Transverse colon (tissue), 4 donors: ENCODE results near the gene MAMDC2. TPM values are rescaled to one million over a fixed set of nuclear protein-coding genes. Genes with fewer than 3 reads are reported as not detected.

Source experiments
- DNase-seq: peaks from one replicate; pipeline ENCODE4 v3.0.0-alpha.2; 2019
- H3K27ac ChIP-seq, 4 donors: fragments of 200-600 bp; sonication (generic); 2 replicates each; pipeline ENCODE4 v1.5.1; 2016 to 2018; ENCODE audit warnings: inconsistent platforms in 4 of 4
- H3K27me3 ChIP-seq: fragments of 200-600 bp; sonication (generic); 2 replicates; pipeline ENCODE4 v1.5.1; 2017; ENCODE audit warnings: inconsistent platforms
- H3K36me3 ChIP-seq, 4 donors: fragments of 200-600 bp; sonication (generic); 2 replicates each; pipeline ENCODE4 v1.5.1; 2017 to 2019; ENCODE audit warnings: inconsistent platforms in 4 of 4
- H3K4me1 ChIP-seq, 4 donors: fragments of 200-600 bp; sonication (generic); 2 replicates each; pipeline ENCODE4 v1.5.1; 2017 to 2020; ENCODE audit warnings: inconsistent platforms in 4 of 4
- H3K4me3 ChIP-seq, 4 donors: fragments of 200-600 bp; sonication (generic); 1 replicate in 1 of 4; 2 replicates in 3 of 4; pipeline versions ENCODE4 v1.5.1 to v1.6.1; 2017 to 2019; ENCODE audit warnings: inconsistent platforms in 4 of 4
- H3K9me3 ChIP-seq, 2 donors: fragments of 200-600 bp; sonication (generic); 2 replicates each; pipeline ENCODE4 v1.5.1; 2017 to 2019; ENCODE audit warnings: inconsistent platforms in 2 of 2
- CTCF ChIP-seq, 5 experiments: fragments of 200-600 bp in 3 of 5; fragments of 450-650 bp in 2 of 5; sonication (generic) in 3 of 5; IDR thresholded peaks; 1 replicate in 2 of 5; 2 replicates in 3 of 5; pipeline ENCODE4 v1.5.1; 2016 to 2017; ENCODE audit warnings: antibody characterized with exemption in 5 of 5, inconsistent platforms in 3 of 5, mild to moderate bottlenecking in 2 of 5, moderate library complexity in 1 of 5
- EP300 ChIP-seq: sonication (generic); formaldehyde crosslinking; IDR thresholded peaks from one replicate; pipeline ENCODE4 v1.6.1; 2017; ENCODE audit warnings: antibody characterized with exemption, low read depth
- POLR2A ChIP-seq: fragments of 450-650 bp; IDR thresholded peaks from one replicate; pipeline ENCODE4 v1.6.1; 2016; ENCODE audit warnings: antibody characterized with exemption, mild to moderate bottlenecking, moderate library complexity
- POLR2AphosphoS5 ChIP-seq, 3 donors: sonication (generic); formaldehyde crosslinking; IDR thresholded peaks; one replicate each; pipeline ENCODE4 v1.6.1; 2016; ENCODE audit warnings: antibody characterized with exemption in 3 of 3
- WGBS, 2 donors: methylation state at CpG; one replicate each; pipeline ENCODE4 v1.1.5; 2018; ENCODE audit warnings: low coverage in 1 of 2; 5-methylcytosine and 5-hydroxymethylcytosine counted together
- in situ Hi-C, 4 donors: fragments of 200-750 bp; cut with MboI; loops; one replicate each; pipeline versions ENCODE4 v1.15.0 to v1.15.1; 2017; ENCODE audit warnings: low sequenced_read_pairs in 3 of 4, low pct_ligation_motif_present in 1 of 4, low pct_unique_long_range_greater_than_20kb in 1 of 4
- intact Hi-C: fragments of 100-400 bp; cut with DNase I; formaldehyde crosslinking; loops from one replicate; pipeline ENCODE4 v1.15.1; 2023; ENCODE audit warnings: low total_unique reads
- total RNA-seq, 4 donors: library from RNA; depleted of rRNA; stranded (reverse); fragments of >200 nt; gene quantifications; one replicate each; pipeline ENCODE4 v1.1.0, GENCODE V29; 2016

MAMDC2 gene
- total RNA-seq, 4 donors from 2014 or later, result 7.4 to 40.5 (median 28.9) TPM

- in situ Hi-C loops (no loop called here), intact Hi-C loops (loop anchor here (1.0 kb wide), 1 partner anchor 43 kb away; no protein-coding TSS in a partner anchor)
- WGBS, 2 donors, result 78 to 80% methylated on average over 1 to 2 of the region's 2 CpGs
These were observed 47.5 kb downstream of the MAMDC2 start for GRCh38 chr9:70091103-70091502.

DNA sequence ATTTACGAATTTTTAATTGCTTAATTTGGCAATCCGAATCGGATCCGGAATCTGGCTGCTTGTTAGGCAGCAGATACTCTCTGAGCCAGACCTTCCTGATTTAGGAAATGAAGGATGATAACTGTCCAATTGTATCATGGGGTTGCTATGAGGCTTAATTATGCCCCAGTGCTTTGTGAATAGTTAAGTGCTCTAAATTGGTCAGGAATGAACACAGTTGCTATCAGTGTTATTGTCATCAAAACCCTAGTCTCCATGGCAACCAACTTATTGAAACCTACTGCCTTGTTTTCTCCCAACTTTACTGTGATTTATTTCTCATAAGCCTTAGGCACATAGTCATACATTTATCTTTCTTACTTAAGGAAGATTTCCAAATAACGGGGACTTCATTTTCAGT is 47.9 kb downstream of the MAMDC2 start:
- Histone ChIP-seq H3K36me3 (no peaks in the 10 kb centered on the region), H3K9me3 (no peaks in the 10 kb centered on the region), H3K27ac (peak overlapping the region; percentile 34 to 65 (median 50)), H3K4me1 (peaks cover 4 to 24% (median 16%) of the 10 kb centered on the region in 4 donors), H3K27me3 (no peaks in the 10 kb centered on the region), H3K4me3 (no peak overlapping the region)
- no peak for TF ChIP-seq EP300
- no peak for TF ChIP-seq POLR2AphosphoS5 (IDR thresholded peaks at IDR 0.05)
- TF ChIP-seq POLR2A, result no peak
- no peak for TF ChIP-seq CTCF (IDR thresholded peaks at IDR 0.05)
- DNase-seq, result no peak
- in situ Hi-C loops (no loop called here), intact Hi-C loops (loop anchor here (1.0 kb wide), 1 partner anchor 43 kb away; no protein-coding TSS in a partner anchor)
- WGBS, 2 donors, result 66 to 73% methylated on average over 5 of the region's 5 CpGs

More at GRCh38 chr9:70091103-70091502, 47.5 kb downstream of the MAMDC2 start:
- Histone ChIP-seq H3K36me3 (no peaks in the 10 kb centered on the region), H3K27ac (peak overlapping the region; percentile 34 to 65 (median 50)), H3K4me3 (no peak overlapping the region), H3K9me3 (no peaks in the 10 kb centered on the region), H3K4me1 (peaks cover 4 to 24% (median 16%) of the 10 kb centered on the region in 4 donors), H3K27me3 (no peaks in the 10 kb centered on the region)
- TF ChIP-seq POLR2A (no peak), EP300 (no peak), POLR2AphosphoS5 (IDR thresholded peaks at IDR 0.05) (no peak), CTCF (IDR thresholded peaks at IDR 0.05) (no peak)
- DNase-seq, result no peak

DNA sequence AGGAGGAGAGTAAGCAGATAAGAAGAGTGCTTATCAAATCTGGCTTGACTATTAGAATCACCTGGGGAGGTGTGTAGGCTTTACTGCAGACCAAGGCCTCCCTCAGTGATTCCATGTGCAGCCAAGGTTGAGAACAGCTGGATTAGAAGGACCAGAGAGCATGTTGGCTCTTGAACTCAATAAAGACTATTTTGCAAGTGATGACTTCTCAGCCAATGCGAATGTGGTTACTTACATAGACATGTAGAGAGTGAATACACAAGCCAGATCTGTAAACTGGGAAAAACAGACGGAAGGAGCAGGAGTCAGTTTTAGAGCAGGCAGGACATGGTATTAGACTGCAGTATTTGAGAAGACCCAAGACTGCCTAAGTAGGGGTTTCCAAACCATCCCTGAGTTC is 48.5 kb downstream of the MAMDC2 start:
- H3K36me3 ChIP-seq, result no peaks in the 10 kb centered on the region
- intact Hi-C loops (no loop called here), in situ Hi-C loops (no loop called here)
- H3K4me3 ChIP-seq, result no peak overlapping the region
- no peak for TF ChIP-seq CTCF (IDR thresholded peaks at IDR 0.05)
- TF ChIP-seq EP300, result no peak
- TF ChIP-seq POLR2A, result no peak
- TF ChIP-seq POLR2AphosphoS5 (IDR thresholded peaks at IDR 0.05), result no peak
- no peaks in the 10 kb centered on the region for H3K9me3 ChIP-seq
- 71 to 72% methylated on average over 2 of the region's 2 CpGs for WGBS, 2 donors
- DNase-seq, result no peak
- peaks cover 4 to 24% (median 16%) of the 10 kb centered on the region in 4 donors for H3K4me1 ChIP-seq
- no peaks in the 10 kb centered on the region for H3K27me3 ChIP-seq
- H3K27ac ChIP-seq, result peak overlapping the region; percentile 24 to 65 (median 50)

DNA sequence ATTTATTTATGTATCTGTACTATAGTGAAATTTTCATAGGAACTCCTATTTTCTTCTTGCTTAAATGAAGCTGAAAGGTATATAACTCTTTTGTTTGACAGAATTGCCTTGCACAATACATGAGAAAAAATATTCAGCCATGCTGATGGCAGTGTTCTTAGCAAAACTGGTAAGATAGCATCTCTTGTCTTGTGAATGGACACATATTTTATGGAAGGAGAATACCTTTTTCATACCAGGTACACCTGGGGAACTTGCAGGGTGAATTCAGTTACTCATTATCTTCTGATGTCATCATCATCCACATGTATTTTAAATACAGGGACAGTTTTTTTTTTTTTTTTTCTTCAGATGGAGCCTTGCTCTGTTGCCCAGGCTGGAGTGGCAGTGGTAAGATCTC is 49.4 kb downstream of the MAMDC2 start:
- Histone ChIP-seq H3K36me3 (no peaks in the 10 kb centered on the region), H3K4me1 (peaks cover 4 to 24% (median 16%) of the 10 kb centered on the region in 4 donors), H3K4me3 (no peak overlapping the region), H3K27ac (peak overlapping the region in 3 of 4 donors; percentile 15 to 65 (median 29)), H3K27me3 (no peaks in the 10 kb centered on the region), H3K9me3 (no peaks in the 10 kb centered on the region)
- no peak for DNase-seq
- TF ChIP-seq EP300 (no peak), CTCF (IDR thresholded peaks at IDR 0.05) (no peak), POLR2AphosphoS5 (IDR thresholded peaks at IDR 0.05) (no peak), POLR2A (no peak)
- intact Hi-C loops, result no loop called here
- in situ Hi-C loops, result no loop called here
